RWPE2 (cell line): ENCODE results near the gene CEP164.

Experiments
- ATAC-seq: fragments of 200-7000 bp; cut with Tn5 transposase; 3 replicates; pipeline ENCODE4 v1.9.1; 2021; ENCODE audit warnings: low read depth
- DNase-seq: peaks from one replicate; pipeline ENCODE4 v3.0.0-alpha.2; 2020; ENCODE audit warnings: low spot score
- H3K27ac ChIP-seq: fragments of 450-650 bp; 2 replicates; pipeline ENCODE4 v1.5.1; 2017; ENCODE audit warnings: mild to moderate bottlenecking; ENCODE audit not compliant: poor library complexity, severe bottlenecking
- H3K27me3 ChIP-seq: fragments of 250-450 bp; sonication (Bioruptor Pico); 2 replicates; pipeline ENCODE4 v1.5.1; 2021; ENCODE audit warnings: mild to moderate bottlenecking, moderate library complexity; ENCODE audit not compliant: insufficient read depth, poor library complexity, severe bottlenecking
- H3K36me3 ChIP-seq: fragments of 250-450 bp; sonication (Bioruptor Pico); 2 replicates; pipeline ENCODE4 v1.5.1; 2020; ENCODE audit warnings: low read depth, mild to moderate bottlenecking, moderate library complexity
- H3K4me1 ChIP-seq: fragments of 250-450 bp; sonication (Bioruptor Pico); 2 replicates; pipeline ENCODE4 v1.5.1; 2021; ENCODE audit warnings: mild to moderate bottlenecking, moderate library complexity; ENCODE audit not compliant: insufficient read depth, poor library complexity, severe bottlenecking
- H3K4me3 ChIP-seq: fragments of 250-450 bp; sonication (Bioruptor Pico); 2 replicates; pipeline ENCODE4 v1.5.1; 2021; ENCODE audit warnings: mild to moderate bottlenecking, moderate library complexity; ENCODE audit not compliant: severe bottlenecking
- H3K9me3 ChIP-seq: fragments of 250-450 bp; sonication (Bioruptor Pico); 2 replicates; pipeline ENCODE4 v1.5.1; 2021; ENCODE audit warnings: mild to moderate bottlenecking, moderate library complexity; ENCODE audit not compliant: severe bottlenecking
- CTCF ChIP-seq: fragments of 450-650 bp; IDR thresholded peaks from one replicate; pipeline ENCODE4 v1.5.1; 2017; ENCODE audit warnings: mild to moderate bottlenecking, moderate library complexity; ENCODE audit not compliant: poor library complexity, severe bottlenecking

Gene CEP164

GRCh38 chr11:117282956-117283355, 44.7 kb upstream of the CEP164 start:
- H3K9me3 ChIP-seq: no peaks in the 10 kb centered on the region
- peaks cover 66% of the 10 kb centered on the region for H3K36me3 ChIP-seq
- TF ChIP-seq CTCF: no peak
- no peak overlapping the region for H3K4me3 ChIP-seq
- no peak overlapping the region for H3K27ac ChIP-seq
- ATAC-seq: no peak
- no peak for DNase-seq
- H3K4me1 ChIP-seq: no peaks in the 10 kb centered on the region
- H3K27me3 ChIP-seq: no peaks in the 10 kb centered on the region

GRCh38 chr11:117284053-117284452, 43.6 kb upstream of the CEP164 start:
- DNase-seq (no peak), ATAC-seq (no peak)
- Histone ChIP-seq H3K36me3 (peaks cover 71% of the 10 kb centered on the region), H3K4me1 (no peaks in the 10 kb centered on the region), H3K4me3 (no peak overlapping the region), H3K27ac (no peak overlapping the region), H3K27me3 (no peaks in the 10 kb centered on the region), H3K9me3 (no peaks in the 10 kb centered on the region)
- no peak for TF ChIP-seq CTCF

- peaks cover 63% of the 10 kb centered on the region for H3K36me3 ChIP-seq
- H3K27me3 ChIP-seq: no peaks in the 10 kb centered on the region
- H3K4me1 ChIP-seq: no peaks in the 10 kb centered on the region
- TF ChIP-seq CTCF: no peak
- DNase-seq: no peak
- ATAC-seq: no peak
- H3K9me3 ChIP-seq: no peaks in the 10 kb centered on the region
- H3K27ac ChIP-seq: no peak overlapping the region
- H3K4me3 ChIP-seq: no peak overlapping the region
Measured at GRCh38 chr11:117286588-117286987, 41.1 kb upstream of the CEP164 start.

- TF ChIP-seq CTCF: no peak
- H3K4me3 ChIP-seq: no peak overlapping the region
- no peak overlapping the region for H3K27ac ChIP-seq
- peaks cover 52% of the 10 kb centered on the region for H3K36me3 ChIP-seq
- no peaks in the 10 kb centered on the region for H3K9me3 ChIP-seq
- DNase-seq (no peak), ATAC-seq (no peak)
- no peaks in the 10 kb centered on the region for H3K27me3 ChIP-seq
- H3K4me1 ChIP-seq: no peaks in the 10 kb centered on the region
Measured at GRCh38 chr11:117287668-117288067, 40.0 kb upstream of the CEP164 start.

- peaks cover 32% of the 10 kb centered on the region for H3K36me3 ChIP-seq
- no peak for TF ChIP-seq CTCF
- no peaks in the 10 kb centered on the region for H3K27me3 ChIP-seq
- no peak overlapping the region for H3K27ac ChIP-seq
- no peak overlapping the region for H3K4me3 ChIP-seq
- DNase-seq: no peak
- no peaks in the 10 kb centered on the region for H3K4me1 ChIP-seq
- H3K9me3 ChIP-seq: no peaks in the 10 kb centered on the region
- ATAC-seq: no peak
Measured at GRCh38 chr11:117289795-117290194, 37.9 kb upstream of the CEP164 start.
